Umbilical cord (tissue), 2 donors: ENCODE data around the gene ALDH3A2. TPM values are rescaled to one million over a fixed set of nuclear protein-coding genes. Genes with fewer than 3 reads are reported as not detected.
A peak's percentile ranks its signal among the peaks of the same experiment; 100 is the strongest.
"Not testable (repeated sequence)": the region's sequence is repeated elsewhere in the genome, so short reads cannot be mapped to it uniquely, and the experiment has no call there.

Source experiments
- DNase-seq: peaks from one replicate; pipeline ENCODE4 v3.0.0-alpha.2; 2015; ENCODE audit warnings: low spot score
- total RNA-seq: library from RNA; depleted of rRNA; stranded (reverse); fragments of >200 nt; gene quantifications from one replicate; pipeline ENCODE4 v1.2.3, GENCODE V29; 2014; ENCODE audit warnings: low replicate concordance; ENCODE audit not compliant: insufficient read depth

The ALDH3A2 gene
- total RNA-seq, 1 donor from 2014 or later = 71.3 TPM

GRCh38 chr17:19678581-19679453 is 30.3 kb downstream of the ALDH3A2 start:
- DNase-seq = peak; percentile 28

GRCh38 chr17:19683117-19683516 is 34.6 kb downstream of the ALDH3A2 start:
- no peak for DNase-seq

- DNase-seq = not testable (repeated sequence)
Observed at GRCh38 chr17:19684909-19685580, 36.5 kb downstream of the ALDH3A2 start.

GRCh38 chr17:19686400-19687090 is 38.0 kb downstream of the ALDH3A2 start:
- no peak for DNase-seq

GRCh38 chr17:19702217-19702641 is 53.7 kb downstream of the ALDH3A2 start:
- no peak for DNase-seq

GRCh38 chr17:19703106-19703827 is 54.7 kb downstream of the ALDH3A2 start:
- DNase-seq = peak; percentile 50

GRCh38 chr17:19703828-19704613 is 55.5 kb downstream of the ALDH3A2 start:
- peak; percentile 58 for DNase-seq

- DNase-seq = no peak
Observed at GRCh38 chr17:19705201-19705600, 56.6 kb downstream of the ALDH3A2 start.

- DNase-seq = no peak
Observed at GRCh38 chr17:19705771-19706770, 57.5 kb downstream of the ALDH3A2 start.

- DNase-seq = peak; percentile 60
Observed at GRCh38 chr17:19706791-19707727, 58.5 kb downstream of the ALDH3A2 start.

- DNase-seq = no peak
Observed at GRCh38 chr17:19707728-19708221, 59.2 kb downstream of the ALDH3A2 start.

GRCh38 chr17:19708431-19709175 is 60.1 kb downstream of the ALDH3A2 start:
- DNase-seq = no peak

GRCh38 chr17:19709841-19710240 is 61.3 kb downstream of the ALDH3A2 start:
- no peak for DNase-seq

GRCh38 chr17:19712436-19713004 is 64.0 kb downstream of the ALDH3A2 start:
- no peak for DNase-seq

- DNase-seq = no peak
Observed at GRCh38 chr17:19713462-19713861, 64.9 kb downstream of the ALDH3A2 start.

- DNase-seq = no peak
Observed at GRCh38 chr17:19713901-19714361, 65.4 kb downstream of the ALDH3A2 start.
